IMR-90 (cell line): ENCODE data around the gene MTMR3. TPM values are rescaled to one million over a fixed set of nuclear protein-coding genes. Genes with fewer than 3 reads are reported as not detected.

ENCODE experiments used
- ATAC-seq: fragments of 200-7000 bp; cut with Tn5 transposase; 2 replicates; pipeline ENCODE4 v1.9.1; 2020; ENCODE audit warnings: low read depth, mild to moderate bottlenecking, moderate library complexity
- BruUV-seq: library from RNA; stranded (reverse); fragments of 400-500 nt; replicated peaks from 2 replicates; lab custom pipeline; 2021; lab: Mats Ljungman, UMichigan
- CTCF ChIA-PET: fragments of 300-600 bp; formaldehyde crosslinking; extraction: SDS; loops from one replicate; lab custom pipeline; 2021; ENCODE audit warnings: antibody characterized with exemption; lab: Yijun Ruan, JAX
- POLR2A ChIA-PET: fragments of 300-600 bp; sonication (Branson Sonifier 250); formaldehyde crosslinking; loops from one replicate; lab custom pipeline; 2022; ENCODE audit warnings: antibody characterized with exemption; ENCODE audit not compliant: unreplicated experiment; lab: Charles Lee
- DNase-seq: peaks from one replicate; pipeline ENCODE4 v3.0.0; 2013
- H2AFZ ChIP-seq: replicated peaks from 2 replicates; pipeline ENCODE3; 2013; ENCODE audit warnings: low read length, mild to moderate bottlenecking; ENCODE audit not compliant: poor library complexity
- H2AK5ac ChIP-seq: 2 replicates; pipeline ENCODE4 v1.6.1; 2013; ENCODE audit warnings: low read depth, low read length, inconsistent platforms
- H2AK9ac ChIP-seq: replicated peaks from 2 replicates; pipeline ENCODE3; 2013; ENCODE audit warnings: mild to moderate bottlenecking, low read depth, low read length, moderate library complexity; ENCODE audit not compliant: poor library complexity
- H2BK120ac ChIP-seq: 2 replicates; pipeline ENCODE4 v1.6.1; 2013; ENCODE audit warnings: low read depth, low read length, inconsistent platforms
- H2BK15ac ChIP-seq: 3 replicates; pipeline ENCODE4 v1.6.1; 2013; ENCODE audit warnings: low read depth, low read length, inconsistent platforms
- H2BK20ac ChIP-seq: 2 replicates; pipeline ENCODE4 v1.6.1; 2013; ENCODE audit warnings: low read depth, mild to moderate bottlenecking, inconsistent platforms, low read length, moderate library complexity
- H2BK5ac ChIP-seq: 2 replicates; pipeline ENCODE4 v1.6.1; 2013; ENCODE audit warnings: mild to moderate bottlenecking, low read depth, low read length, inconsistent platforms; ENCODE audit not compliant: poor library complexity, severe bottlenecking
- H3K14ac ChIP-seq: replicated peaks from 2 replicates; pipeline ENCODE4 v1.6.1; 2013; ENCODE audit warnings: low read depth, low read length, inconsistent platforms
- H3K18ac ChIP-seq: 2 replicates; pipeline ENCODE4 v1.6.1; 2013; ENCODE audit warnings: low read depth, low read length, control low read depth
- H3K23ac ChIP-seq: 2 replicates; pipeline ENCODE4 v1.6.1; 2013; ENCODE audit warnings: low read depth, low read length, inconsistent platforms
- H3K27ac ChIP-seq: 2 replicates; pipeline ENCODE4 v1.5.1; 2013; ENCODE audit warnings: mild to moderate bottlenecking, control low read depth, low read length; ENCODE audit not compliant: insufficient read depth
- H3K27me3 ChIP-seq: 2 replicates; pipeline ENCODE4 v1.6.1; 2013; ENCODE audit warnings: low read length; ENCODE audit not compliant: control insufficient read depth, insufficient read depth
- H3K36me3 ChIP-seq: 2 replicates; pipeline ENCODE4 v1.6.1; 2013; ENCODE audit warnings: low read length, mixed read lengths; ENCODE audit not compliant: control insufficient read depth, insufficient read depth
- H3K4ac ChIP-seq: 2 replicates; pipeline ENCODE4 v1.6.1; 2013; ENCODE audit warnings: low read depth, low read length, inconsistent platforms
- H3K4me1 ChIP-seq: 2 replicates; pipeline ENCODE4 v1.6.1; 2013; ENCODE audit warnings: low read length, mixed read lengths; ENCODE audit not compliant: control insufficient read depth, insufficient read depth
- H3K4me2 ChIP-seq: 2 replicates; pipeline ENCODE4 v1.6.1; 2013; ENCODE audit warnings: low read depth, mild to moderate bottlenecking, control low read depth, low read length, moderate library complexity
- H3K4me3 ChIP-seq: 2 replicates; pipeline ENCODE4 v1.5.1; 2013; ENCODE audit warnings: low read depth, mild to moderate bottlenecking, control low read depth, low read length, moderate library complexity; ENCODE audit not compliant: insufficient read depth
- H3K56ac ChIP-seq: 2 replicates; pipeline ENCODE4 v1.6.1; 2013; ENCODE audit warnings: low read length, inconsistent platforms; ENCODE audit not compliant: insufficient read depth; ENCODE audit errors: extremely low read depth
- H3K79me1 ChIP-seq, 2 experiments: 2 replicates each; pipeline ENCODE4 v1.6.1; 2013; ENCODE audit warnings: low read length in 2 of 2, inconsistent platforms in 1 of 2, low read depth in 1 of 2
- H3K9ac ChIP-seq: 2 replicates; pipeline ENCODE4 v1.6.1; 2013; ENCODE audit warnings: low read depth, low read length, control low read depth
- H3K9me1 ChIP-seq: 2 replicates; pipeline ENCODE4 v1.6.1; 2013; ENCODE audit warnings: low read length, inconsistent platforms; ENCODE audit not compliant: insufficient read depth
- H3K9me3 ChIP-seq: 2 replicates; pipeline ENCODE4 v1.6.1; 2013; ENCODE audit warnings: low read length; ENCODE audit not compliant: control insufficient read depth, insufficient read depth
- H4K20me1 ChIP-seq: 2 replicates; pipeline ENCODE4 v1.6.1; 2013; ENCODE audit warnings: low read length, inconsistent platforms; ENCODE audit not compliant: insufficient read depth
- H4K5ac ChIP-seq: 2 replicates; pipeline ENCODE4 v1.6.1; 2013; ENCODE audit warnings: mild to moderate bottlenecking, low read depth, low read length, control low read depth
- H4K8ac ChIP-seq, 2 experiments: 2 replicates each; pipeline ENCODE4 v1.6.1; 2013; ENCODE audit warnings: low read depth in 2 of 2, low read length in 2 of 2, control low read depth in 1 of 2, inconsistent platforms in 1 of 2
- H4K91ac ChIP-seq: 2 replicates; pipeline ENCODE4 v1.6.1; 2013; ENCODE audit warnings: low read depth, low read length, inconsistent platforms; ENCODE audit not compliant: insufficient read depth
- CHD1 ChIP-seq: IDR thresholded peaks from 2 replicates; pipeline ENCODE4 v1.6.1; 2012; ENCODE audit warnings: low read depth, low read length, improper control_type of control experiment
- ELK1 ChIP-seq: fragments of 150-350 bp; IDR thresholded peaks from 2 replicates; pipeline ENCODE4 v1.6.1; 2016; ENCODE audit warnings: low read depth, mild to moderate bottlenecking, low read length, moderate library complexity, borderline replicate concordance
- FOS ChIP-seq: fragments of 150-350 bp; IDR thresholded peaks from 2 replicates; pipeline ENCODE4 v1.6.1; 2016; ENCODE audit warnings: low read depth, low read length
- MAFK ChIP-seq: IDR thresholded peaks from 2 replicates; pipeline ENCODE4 v1.6.1; 2012; ENCODE audit warnings: low read depth, low read length, improper control_type of control experiment
- MAZ ChIP-seq: IDR thresholded peaks from 2 replicates; pipeline ENCODE4 v1.6.1; 2012; ENCODE audit warnings: low read depth, mild to moderate bottlenecking, low read length, improper control_type of control experiment, moderate library complexity, borderline replicate concordance
- MXI1 ChIP-seq: IDR thresholded peaks from 2 replicates; pipeline ENCODE4 v1.6.1; 2012; ENCODE audit warnings: low read depth, mild to moderate bottlenecking, low read length, moderate library complexity, borderline replicate concordance
- POLR2A ChIP-seq: IDR thresholded peaks from 2 replicates; pipeline ENCODE4 v1.6.1; 2012; ENCODE audit warnings: mild to moderate bottlenecking, low read depth, low read length
- RAD21 ChIP-seq: IDR thresholded peaks from 2 replicates; pipeline ENCODE4 v1.6.1; 2012; ENCODE audit warnings: low read length, improper control_type of control experiment
- RFX5 ChIP-seq: IDR thresholded peaks from 2 replicates; pipeline ENCODE4 v1.8.0; 2012; ENCODE audit warnings: low read depth, mild to moderate bottlenecking, low read length, moderate library complexity
- SMC3 ChIP-seq: fragments of 150-350 bp; IDR thresholded peaks from 2 replicates; pipeline ENCODE4 v1.6.1; 2016; ENCODE audit warnings: low read depth, mild to moderate bottlenecking, antibody characterized with exemption, low read length, moderate library complexity
- USF2 ChIP-seq: fragments of 150-350 bp; IDR thresholded peaks from 2 replicates; pipeline ENCODE4 v1.6.1; 2017; ENCODE audit warnings: mild to moderate bottlenecking, antibody characterized with exemption, low read length, low read depth
- WGBS, 2 experiments: methylation state at CpG; one replicate each; pipeline versions ENCODE4 v1.1.5 to v1.1.7; 2013; ENCODE audit warnings: missing lambda C conversion rate in 2 of 2; ENCODE audit not compliant: insufficient read length in 1 of 2; ENCODE audit errors: extremely low coverage in 2 of 2; 5-methylcytosine and 5-hydroxymethylcytosine counted together
- dilution Hi-C: fragments of 300-500 bp; cut with HindIII; formaldehyde crosslinking; loops from one replicate; pipeline ENCODE4 v1.14.3; 2018; ENCODE audit warnings: low sequenced_read_pairs; ENCODE audit not compliant: unreplicated experiment
- in situ Hi-C: fragments of 300-500 bp; cut with MboI; formaldehyde crosslinking; loops from 3 replicates; pipeline ENCODE4 v1.14.3; 2019; ENCODE audit warnings: low sequenced_read_pairs, inconsistent platforms, mixed read lengths
- intact Hi-C: fragments of 100-400 bp; cut with micrococcal nuclease; formaldehyde crosslinking; loops from 2 replicates; pipeline ENCODE4 v1.10.0; 2022
- polyA plus RNA-seq, 3 experiments: library from polyadenylated mRNA; depleted of rRNA; stranded (reverse); fragments of >200 nt; gene quantifications; 2 replicates each; pipeline ENCODE4 v1.2.3, GENCODE V29; 2012; ENCODE audit warnings: low replicate concordance in 1 of 3
- total RNA-seq: library from RNA; depleted of rRNA; stranded (reverse); fragments of >200 nt; gene quantifications from 2 replicates; pipeline ENCODE4 v1.2.3, GENCODE V29; 2012

Gene MTMR3
- total and polyA plus RNA-seq, 2 of the 4 experiments (the other 2 are of a cell fraction) = 21.3 to 29.4 TPM

GRCh38 chr22:30023099-30023660 lies 140.2 kb downstream of the MTMR3 start:
- peak overlapping the region; percentile 45; the same call in 1 of the 2 replicates for H2AK5ac ChIP-seq
- no peak overlapping the region for H2BK5ac ChIP-seq
- H2BK20ac ChIP-seq = no peak overlapping the region
- peaks cover 9% of the 10 kb centered on the region for H3K4me1 ChIP-seq
- no peaks in the 10 kb centered on the region for H3K27me3 ChIP-seq
- dilution Hi-C loops (no loop called here), intact Hi-C loops (no loop called here), in situ Hi-C loops (no loop called here)
- no peak overlapping the region; the same call in 1 of the 2 replicates for H3K4ac ChIP-seq
- no TSS peak for BruUV-seq
- no peak overlapping the region for H2BK15ac ChIP-seq
- WGBS, 2 experiments = 100% methylated on average over 2 of the region's 4 CpGs; no CpG with 5 or more reads in 1 of the 2 experiments
- ATAC-seq = peak; percentile 57
- peaks cover 78% of the 10 kb centered on the region for H3K36me3 ChIP-seq
- no peak overlapping the region for H3K27ac ChIP-seq
- POLR2A ChIA-PET = no interaction called here
- no peak overlapping the region for H2AK9ac ChIP-seq
- H3K4me3 ChIP-seq = no peak overlapping the region
- H3K56ac ChIP-seq = no peak overlapping the region
- H4K91ac ChIP-seq = no peak overlapping the region
- 0 out of 2 replicates have a peak, but pooled peaks cover 4% of the 10 kb centered on the region for H4K20me1 ChIP-seq
- H3K18ac ChIP-seq = no peak overlapping the region
- no peak overlapping the region; a peak in 1 of 4 replicates for H4K8ac ChIP-seq
- TF ChIP-seq MAFK (no peak), ELK1 (no peak), FOS (no peak), RFX5 (no peak), CHD1 (no peak), MAZ (no peak), POLR2A (no peak), RAD21 (no peak), SMC3 (no peak), USF2 (no peak), MXI1 (no peak)
- H3K23ac ChIP-seq = no peak overlapping the region
- CTCF ChIA-PET = interaction anchor here (0.6 kb wide), 2 partner anchors 417 to 469 kb away, joined by 4 read pairs; no protein-coding TSS in a partner anchor
- no peak overlapping the region; the same call in 1 of the 2 replicates for H2BK120ac ChIP-seq
- H3K14ac ChIP-seq = 0 out of 2 replicates have a peak overlapping the region, but pooled peaks have one; percentile 7
- DNase-seq = peak; percentile 28
- H3K79me1 ChIP-seq = peaks cover 0 to 57% of the 10 kb centered on the region in 2 experiments; a peak in 2 of 4 replicates
- no peak overlapping the region for H3K9ac ChIP-seq
- peaks cover 49% of the 10 kb centered on the region for H3K9me1 ChIP-seq
- H2AFZ ChIP-seq = no peak overlapping the region
- no peak overlapping the region; the same call in 1 of the 2 replicates for H3K4me2 ChIP-seq
- no peaks in the 10 kb centered on the region for H3K9me3 ChIP-seq
- H4K5ac ChIP-seq = no peak overlapping the region
